HG02642 (cell line): Measurements from ENCODE around the gene TAF5.
"Not testable (repeated sequence)": the region's sequence is repeated elsewhere in the genome, so short reads cannot be mapped to it uniquely, and the experiment has no call there.

Experiments
- ATAC-seq: cut with Tn5 transposase; IDR thresholded peaks from one replicate; pipeline ENCODE4 v1.9.1; 2021; ENCODE audit warnings: mild to moderate bottlenecking; ENCODE audit not compliant: unreplicated experiment, poor library complexity

The TAF5 gene

GRCh38 chr10:103397191-103397825 is 29.5 kb downstream of the TAF5 start:
- no peak for ATAC-seq

GRCh38 chr10:103413564-103413963 is 45.8 kb downstream of the TAF5 start:
- no peak for ATAC-seq

- ATAC-seq, result no peak
Measured at GRCh38 chr10:103415581-103415980, 47.8 kb downstream of the TAF5 start.

- ATAC-seq, result no peak
Measured at GRCh38 chr10:103416436-103417147, 48.8 kb downstream of the TAF5 start.

- ATAC-seq, result not testable (repeated sequence)
Measured at GRCh38 chr10:103417148-103417469, 49.3 kb downstream of the TAF5 start.

GRCh38 chr10:103417601-103418000 is 49.8 kb downstream of the TAF5 start:
- no peak for ATAC-seq

- no peak for ATAC-seq
Measured at GRCh38 chr10:103419101-103419500, 51.3 kb downstream of the TAF5 start.

GRCh38 chr10:103423748-103424147 is 56.0 kb downstream of the TAF5 start:
- ATAC-seq, result no peak

- ATAC-seq, result no peak
Measured at GRCh38 chr10:103427866-103428265, 60.1 kb downstream of the TAF5 start.

- no peak for ATAC-seq
Measured at GRCh38 chr10:103428989-103429643, 61.3 kb downstream of the TAF5 start.

GRCh38 chr10:103429647-103430046 is 61.9 kb downstream of the TAF5 start:
- ATAC-seq, result no peak

- ATAC-seq, result no peak
Measured at GRCh38 chr10:103431902-103432301, 64.1 kb downstream of the TAF5 start.

GRCh38 chr10:103433858-103434257 is 66.1 kb downstream of the TAF5 start:
- no peak for ATAC-seq
